NCI-H2107 (cell line): ENCODE results near the gene MCRIP2.

ENCODE experiments used
- DNase-seq: peaks from one replicate; lab custom pipeline; 2025; lab: John Stamatoyannopoulos, UW

MCRIP2 gene

GRCh38 chr16:631808-632358 is 9.7 kb upstream of the MCRIP2 start:
- no peak for DNase-seq

- DNase-seq, result no peak
These were observed 8.9 kb upstream of the MCRIP2 start for GRCh38 chr16:632486-633335.

- no peak for DNase-seq
These were observed 8.1 kb upstream of the MCRIP2 start for GRCh38 chr16:633336-634050.

- DNase-seq, result no peak
These were observed 7.5 kb upstream of the MCRIP2 start for GRCh38 chr16:634051-634670.

GRCh38 chr16:634996-635395 is 6.6 kb upstream of the MCRIP2 start:
- no peak for DNase-seq

GRCh38 chr16:635573-636205 is 5.9 kb upstream of the MCRIP2 start:
- no peak for DNase-seq

GRCh38 chr16:636206-637080 is 5.2 kb upstream of the MCRIP2 start, which contains the start of gene METTL26:
TSS of gene METTL26 (minus strand) at chr16:636305. CDS start at chr16:636290, 15 bp downstream.
- peak; percentile 85 for DNase-seq

- DNase-seq, result peak; percentile 85
These were observed 4.3 kb upstream of the MCRIP2 start for GRCh38 chr16:637081-638018.

- DNase-seq, result no peak
These were observed 3.5 kb upstream of the MCRIP2 start for GRCh38 chr16:638034-638543.

- DNase-seq, result no peak
These were observed 2.8 kb upstream of the MCRIP2 start for GRCh38 chr16:638836-639235.

- no peak for DNase-seq
These were observed 1.0 kb upstream of the MCRIP2 start for GRCh38 chr16:640614-641013.

- DNase-seq, result no peak
These were observed 791 bp downstream of the MCRIP2 start for GRCh38 chr16:642189-643049.

GRCh38 chr16:643050-643368 is 1.4 kb downstream of the MCRIP2 start:
- no peak for DNase-seq

- no peak for DNase-seq
These were observed 2.9 kb downstream of the MCRIP2 start for GRCh38 chr16:644556-644955.

- no peak for DNase-seq
These were observed 4.4 kb downstream of the MCRIP2 start for GRCh38 chr16:645852-646678.

- DNase-seq, result no peak
These were observed 5.1 kb downstream of the MCRIP2 start for GRCh38 chr16:646679-647172.

GRCh38 chr16:647173-647902 is 5.7 kb downstream of the MCRIP2 start:
- no peak for DNase-seq
